ENCODE data around the gene MRPL28.
"Not testable (repeated sequence)": the region's sequence is repeated elsewhere in the genome, so short reads cannot be mapped to it uniquely, and the experiment has no call there.

Gene MRPL28

DNA sequence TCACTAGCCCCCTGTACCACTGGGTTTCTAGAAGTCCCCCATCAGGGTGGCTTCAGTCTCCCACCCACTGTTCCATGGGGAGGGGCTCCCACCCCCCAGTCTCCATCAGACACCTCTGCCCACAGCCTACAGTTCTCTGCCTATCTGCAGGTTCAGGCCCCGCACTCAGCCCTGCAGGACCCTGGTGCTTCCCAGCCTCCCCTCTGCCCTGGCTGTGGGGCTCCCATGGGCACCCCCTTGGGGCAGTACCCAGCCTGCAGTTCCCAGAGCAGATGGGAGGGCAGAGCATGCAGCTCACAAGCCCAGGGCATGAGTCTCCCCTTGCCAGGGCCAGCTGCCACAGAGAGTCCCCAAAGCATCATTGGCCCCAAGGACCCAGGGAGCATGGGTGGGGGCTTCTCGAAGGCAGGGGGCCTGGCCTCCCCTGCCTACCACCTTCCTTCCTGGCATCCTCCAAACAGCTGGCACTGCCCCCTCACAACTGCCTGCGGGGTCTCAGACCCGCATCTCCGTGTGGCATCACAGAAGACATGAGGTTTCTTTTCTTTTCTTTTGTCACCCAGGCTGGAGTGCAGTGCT lies 2.8 kb upstream of the MRPL28 start:
- no peak for DNase-seq

- no peak for DNase-seq
These were observed 2.1 kb upstream of the MRPL28 start for GRCh38 chr16:372302-372983.

- DNase-seq = no peak
These were observed 1.4 kb upstream of the MRPL28 start for GRCh38 chr16:371515-372301.

GRCh38 chr16:370979-371514 lies 709 bp upstream of the MRPL28 start:
- no peak for DNase-seq

GRCh38 chr16:369866-370436 lies 387 bp downstream of the MRPL28 start:
- no peak for DNase-seq

- no peak for DNase-seq
These were observed 968 bp downstream of the MRPL28 start for GRCh38 chr16:369275-369865.

DNA sequence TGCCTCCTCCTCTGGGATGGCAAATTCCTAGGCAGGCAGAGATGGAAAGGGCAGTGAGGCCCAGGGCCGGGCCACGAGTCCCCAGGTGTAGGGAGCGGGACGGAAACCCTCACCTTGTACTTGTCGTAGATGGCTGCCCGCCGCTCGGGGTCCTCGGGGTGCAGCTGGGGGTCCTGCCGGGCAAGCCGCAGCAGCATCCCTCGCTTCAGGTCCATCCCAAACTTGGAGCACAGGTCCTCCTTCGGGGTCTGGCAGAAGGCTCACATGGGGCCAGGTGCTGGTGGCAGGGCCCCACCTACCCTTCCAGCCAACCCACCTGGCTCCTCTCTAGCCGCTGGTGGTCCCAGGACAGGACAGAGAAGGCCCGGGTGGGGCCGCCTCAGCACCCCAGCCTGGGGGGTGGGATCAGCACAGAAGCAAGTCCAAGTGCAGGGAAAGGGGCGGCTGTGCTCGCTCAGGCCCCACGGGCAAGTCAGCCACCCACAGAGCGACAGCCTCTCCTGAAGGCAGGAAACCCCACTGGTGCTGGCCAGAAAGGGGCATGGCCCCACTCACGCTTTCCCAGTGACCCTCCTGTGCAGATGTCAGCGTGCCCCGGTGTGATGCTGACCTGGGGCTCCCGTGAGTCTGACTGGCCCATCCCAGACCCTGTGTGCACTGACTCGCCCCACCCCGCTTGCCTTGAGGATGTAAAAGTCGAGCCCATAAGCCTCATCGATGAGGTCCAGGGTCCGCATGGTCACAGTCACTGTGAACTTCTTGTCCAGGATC lies 1.8 kb downstream of the MRPL28 start:
- no peak for DNase-seq

- no peak for DNase-seq
These were observed 2.9 kb downstream of the MRPL28 start for GRCh38 chr16:367333-367903.

DNA sequence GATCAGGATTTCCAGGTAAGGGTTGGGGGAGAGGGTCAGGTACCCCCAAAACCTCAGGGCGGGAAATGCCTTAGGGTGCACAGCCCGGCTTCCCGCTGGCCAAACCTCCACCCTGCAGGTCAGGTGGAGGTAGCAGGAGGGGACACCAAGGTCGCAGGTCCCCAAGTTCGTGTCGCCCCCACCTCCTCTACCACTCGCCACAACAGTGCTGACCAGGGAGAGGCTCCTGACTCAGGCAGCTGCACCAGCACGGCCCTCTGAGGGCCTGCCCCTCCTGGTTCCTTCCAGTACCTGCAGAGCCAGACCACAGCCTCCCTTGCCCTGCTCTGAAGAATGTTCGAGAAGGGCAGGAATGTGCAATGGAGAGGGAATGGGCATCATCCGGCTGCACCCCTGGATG lies 3.9 kb downstream of the MRPL28 start:
- DNase-seq = no peak

- DNase-seq = no peak
These were observed 5.5 kb downstream of the MRPL28 start for GRCh38 chr16:364595-365491.

DNA sequence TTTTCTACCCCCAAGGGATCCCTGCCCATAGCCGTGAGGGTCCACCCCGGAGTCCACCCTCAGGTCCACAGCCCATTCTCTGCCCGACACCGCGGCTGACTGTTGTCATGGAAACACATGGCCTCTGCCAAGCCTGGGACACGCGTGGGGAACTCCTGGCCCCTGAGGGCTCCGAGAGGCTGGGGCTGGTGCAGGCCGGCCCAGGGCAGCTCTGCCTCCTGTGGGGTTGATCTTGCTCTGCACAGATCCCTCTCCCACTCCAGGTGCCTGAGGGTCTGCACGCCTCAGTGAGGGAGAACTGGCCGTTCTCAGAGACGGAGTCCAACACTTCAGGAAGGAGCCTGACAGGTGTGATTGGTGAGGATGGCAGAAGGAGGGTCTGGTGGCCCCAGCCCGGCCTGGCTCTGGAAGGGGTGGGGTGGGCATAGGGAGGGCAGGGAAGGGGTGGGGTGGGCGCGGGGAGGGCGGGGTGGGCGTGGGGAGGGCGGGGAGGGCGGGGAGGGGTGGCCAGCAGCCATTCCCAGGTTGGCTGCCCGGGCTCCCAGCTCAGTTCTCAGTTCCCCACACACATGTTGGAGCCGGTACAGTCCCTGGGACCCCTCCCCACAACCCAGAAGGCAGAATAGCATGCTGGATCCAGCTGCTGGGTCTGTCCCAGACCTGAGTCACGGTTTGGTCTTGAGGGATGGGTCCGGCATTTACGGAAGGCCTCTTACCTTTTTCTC lies 6.4 kb downstream of the MRPL28 start:
- DNase-seq = no peak

DNA sequence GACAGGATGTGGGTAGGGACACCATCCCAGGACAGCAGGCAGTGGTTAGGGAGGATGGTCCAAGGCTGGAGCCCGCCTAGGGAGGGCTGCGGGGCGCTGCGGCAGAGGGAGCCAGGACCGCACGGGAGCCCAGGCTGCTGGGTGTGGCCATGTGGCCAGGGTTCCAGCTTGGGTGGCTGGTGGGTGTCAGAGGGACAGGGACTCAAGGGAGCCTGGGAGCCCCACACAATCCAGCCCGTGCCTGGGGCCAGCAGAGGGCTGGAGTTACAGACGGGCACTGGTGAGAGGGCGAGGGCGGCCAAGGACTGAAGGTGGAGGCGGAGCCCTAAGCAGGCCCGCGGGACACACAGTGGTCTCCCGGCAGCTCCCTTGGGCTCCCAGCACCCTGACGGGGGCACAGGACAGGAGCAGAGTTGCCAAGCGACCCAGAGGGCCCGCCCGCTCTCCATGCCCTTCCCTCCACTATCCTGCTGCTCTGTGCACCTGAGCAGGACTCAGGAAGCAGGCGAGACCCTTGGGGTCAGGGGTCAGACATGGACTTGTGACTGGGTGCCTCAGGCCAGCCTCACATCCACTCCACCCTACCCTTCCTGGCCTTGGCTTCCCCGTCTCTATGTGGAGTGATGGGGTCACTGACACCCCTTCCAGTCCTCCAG lies 7.1 kb downstream of the MRPL28 start:
- no peak for DNase-seq

DNA sequence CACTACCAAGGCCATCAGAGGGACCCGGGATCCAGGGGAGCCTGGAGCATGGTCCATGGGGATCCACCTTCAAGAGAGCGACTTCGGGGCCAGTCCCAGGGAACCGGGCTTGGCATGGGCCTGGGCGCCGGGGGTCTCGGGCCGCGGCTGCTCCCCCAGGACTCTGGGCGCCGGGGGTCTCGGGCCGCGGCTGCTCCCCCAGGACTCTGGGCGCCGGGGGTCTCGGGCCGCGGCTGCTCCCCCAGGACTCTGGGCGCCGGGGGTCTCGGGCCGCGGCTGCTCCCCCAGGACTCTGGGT lies 7.7 kb downstream of the MRPL28 start:
- not testable (repeated sequence) for DNase-seq

GRCh38 chr16:361872-362701 lies 8.3 kb downstream of the MRPL28 start:
- DNase-seq = no peak

DNA sequence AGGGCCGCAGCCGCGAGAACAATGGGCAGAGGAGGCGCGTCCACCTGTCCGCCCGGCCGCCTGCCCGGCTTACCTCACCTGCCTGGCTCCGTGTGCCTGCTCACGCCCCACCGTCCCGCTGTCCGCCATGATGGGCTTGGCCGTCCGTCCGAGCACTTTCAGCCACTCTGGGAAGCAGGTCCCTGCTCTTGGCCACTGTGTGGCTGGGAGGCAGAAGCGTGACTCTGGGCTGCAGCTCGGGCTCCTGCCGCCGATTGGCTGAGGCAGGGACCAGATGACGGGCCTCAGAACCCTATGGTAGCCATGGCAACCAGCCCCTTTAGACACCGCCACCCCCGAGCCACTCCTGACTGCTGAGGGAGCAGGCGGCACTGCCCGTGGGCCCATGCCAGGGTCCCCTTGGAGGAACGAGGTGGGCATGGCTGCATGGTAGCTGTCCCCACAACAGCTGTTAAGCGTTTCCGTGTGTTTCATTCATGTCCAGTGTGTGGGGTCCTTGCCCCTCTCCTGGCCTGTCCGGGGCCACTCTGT lies 8.9 kb downstream of the MRPL28 start:
- DNase-seq = no peak

- DNase-seq = no peak
These were observed 9.5 kb downstream of the MRPL28 start for GRCh38 chr16:360698-361336.

- no peak for DNase-seq
These were observed 10.3 kb downstream of the MRPL28 start for GRCh38 chr16:359871-360697.

Data from NCI-H1436 treated with DMSO at 0.1 percent for 48 hours (cell line).